Neural cell (in vitro differentiated cells): ENCODE results near the gene ARFGAP1.

Experiments used
- CTCF ChIP-seq: fragments of 450-650 bp; IDR thresholded peaks from 2 replicates; pipeline ENCODE4 v1.5.1; 2014; ENCODE audit warnings: antibody characterized with exemption, mild to moderate bottlenecking, moderate library complexity; ENCODE audit not compliant: poor library complexity, severe bottlenecking
- EP300 ChIP-seq: fragments of 450-650 bp; conservative IDR thresholded peaks from 2 replicates; pipeline ENCODE4 v1.6.1; 2014; ENCODE audit warnings: antibody characterized with exemption, mild to moderate bottlenecking, moderate library complexity; ENCODE audit not compliant: poor library complexity, severe bottlenecking
- EZH2 ChIP-seq: fragments of 200-600, 300-800 bp; shearing (Covaris generic), sonication (generic); IDR thresholded peaks from 2 replicates; pipeline ENCODE4 v1.6.1; 2014; ENCODE audit warnings: antibody characterized with exemption, low read length, borderline replicate concordance, mild to moderate bottlenecking; ENCODE audit not compliant: insufficient read depth, poor library complexity, severe bottlenecking
- MXI1 ChIP-seq: fragments of 450-650 bp; conservative IDR thresholded peaks from 2 replicates; pipeline ENCODE4 v1.6.1; 2014; ENCODE audit warnings: antibody characterized with exemption, mild to moderate bottlenecking; ENCODE audit not compliant: poor library complexity, severe bottlenecking
- POLR2AphosphoS5 ChIP-seq: IDR thresholded peaks from 2 replicates; pipeline ENCODE4 v1.6.1; 2012
- RAD21 ChIP-seq: fragments of 450-650 bp; conservative IDR thresholded peaks from 2 replicates; pipeline ENCODE4 v1.6.1; 2014; ENCODE audit warnings: antibody characterized with exemption, mild to moderate bottlenecking, moderate library complexity
- SMC3 ChIP-seq: fragments of 450-650 bp; conservative IDR thresholded peaks from 2 replicates; pipeline ENCODE4 v1.6.1; 2014; ENCODE audit warnings: antibody characterized with exemption, mild to moderate bottlenecking, moderate library complexity; ENCODE audit not compliant: poor library complexity
- TAF1 ChIP-seq: IDR thresholded peaks from 2 replicates; pipeline ENCODE4 v1.6.1; 2012; ENCODE audit warnings: low read depth
- TF ChIP-seq, protein P1 (sequence below): IDR thresholded peaks from 2 replicates; pipeline ENCODE4 v1.6.1; 2012; ENCODE audit warnings: borderline replicate concordance

DNA sequence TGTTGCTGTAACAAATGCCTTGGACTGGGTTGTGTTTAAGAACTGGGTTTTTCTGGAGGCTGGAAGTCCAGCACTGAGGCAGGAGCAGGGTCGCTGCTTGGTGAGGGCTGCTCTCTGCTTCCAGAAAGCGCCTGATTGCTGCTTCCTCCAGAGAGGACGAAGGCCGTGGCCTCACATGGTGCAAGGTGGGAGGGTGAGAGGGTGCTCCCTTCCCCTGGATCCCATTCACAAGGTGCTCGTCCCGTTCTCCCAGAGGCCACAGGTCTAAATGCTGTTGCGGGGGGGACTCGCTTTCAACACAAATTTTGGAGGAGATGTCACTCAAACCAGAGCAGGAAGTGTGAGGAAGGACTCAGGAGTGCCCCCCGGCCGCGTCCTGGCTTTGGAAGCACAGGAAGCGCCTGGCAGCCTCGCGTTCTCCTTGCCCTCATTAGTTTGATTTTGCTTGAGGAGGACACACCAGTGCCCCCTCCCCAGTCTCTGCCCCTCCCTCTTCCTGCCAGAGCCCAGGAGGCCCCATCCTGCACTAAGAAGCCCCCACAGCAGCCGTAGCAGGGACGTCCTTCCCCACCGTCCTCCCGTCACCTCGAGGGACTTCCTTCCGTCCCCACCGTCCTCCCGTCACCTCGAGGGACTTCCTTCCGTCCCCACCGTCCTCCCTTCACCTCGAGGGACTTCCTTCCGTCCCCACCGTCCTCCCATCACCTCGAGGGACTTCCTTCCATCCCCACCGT lies 10.7 kb upstream of the ARFGAP1 start:
- no peak for TF ChIP-seq CTCF
- TF ChIP-seq, protein P1, sequence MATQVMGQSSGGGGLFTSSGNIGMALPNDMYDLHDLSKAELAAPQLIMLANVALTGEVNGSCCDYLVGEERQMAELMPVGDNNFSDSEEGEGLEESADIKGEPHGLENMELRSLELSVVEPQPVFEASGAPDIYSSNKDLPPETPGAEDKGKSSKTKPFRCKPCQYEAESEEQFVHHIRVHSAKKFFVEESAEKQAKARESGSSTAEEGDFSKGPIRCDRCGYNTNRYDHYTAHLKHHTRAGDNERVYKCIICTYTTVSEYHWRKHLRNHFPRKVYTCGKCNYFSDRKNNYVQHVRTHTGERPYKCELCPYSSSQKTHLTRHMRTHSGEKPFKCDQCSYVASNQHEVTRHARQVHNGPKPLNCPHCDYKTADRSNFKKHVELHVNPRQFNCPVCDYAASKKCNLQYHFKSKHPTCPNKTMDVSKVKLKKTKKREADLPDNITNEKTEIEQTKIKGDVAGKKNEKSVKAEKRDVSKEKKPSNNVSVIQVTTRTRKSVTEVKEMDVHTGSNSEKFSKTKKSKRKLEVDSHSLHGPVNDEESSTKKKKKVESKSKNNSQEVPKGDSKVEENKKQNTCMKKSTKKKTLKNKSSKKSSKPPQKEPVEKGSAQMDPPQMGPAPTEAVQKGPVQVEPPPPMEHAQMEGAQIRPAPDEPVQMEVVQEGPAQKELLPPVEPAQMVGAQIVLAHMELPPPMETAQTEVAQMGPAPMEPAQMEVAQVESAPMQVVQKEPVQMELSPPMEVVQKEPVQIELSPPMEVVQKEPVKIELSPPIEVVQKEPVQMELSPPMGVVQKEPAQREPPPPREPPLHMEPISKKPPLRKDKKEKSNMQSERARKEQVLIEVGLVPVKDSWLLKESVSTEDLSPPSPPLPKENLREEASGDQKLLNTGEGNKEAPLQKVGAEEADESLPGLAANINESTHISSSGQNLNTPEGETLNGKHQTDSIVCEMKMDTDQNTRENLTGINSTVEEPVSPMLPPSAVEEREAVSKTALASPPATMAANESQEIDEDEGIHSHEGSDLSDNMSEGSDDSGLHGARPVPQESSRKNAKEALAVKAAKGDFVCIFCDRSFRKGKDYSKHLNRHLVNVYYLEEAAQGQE: no peak
- no peak for TF ChIP-seq SMC3
- no peak for TF ChIP-seq RAD21
- no peak for TF ChIP-seq EZH2
- no peak for TF ChIP-seq TAF1
- TF ChIP-seq POLR2AphosphoS5: no peak
- TF ChIP-seq EP300: no peak
- TF ChIP-seq MXI1: no peak
